BLaER1 (cell line): Measurements from ENCODE around the gene ECM1.

ENCODE experiments used
- H3K27ac ChIP-seq: shearing (Covaris generic); formaldehyde crosslinking; 2 replicates; pipeline ENCODE4 v1.8.1; 2022
- H3K27me3 ChIP-seq: shearing (Covaris generic); formaldehyde crosslinking; 2 replicates; pipeline ENCODE4 v1.8.1; 2022
- H3K36me3 ChIP-seq: shearing (Covaris generic); formaldehyde crosslinking; 2 replicates; pipeline ENCODE4 v1.8.1; 2022
- H3K4me1 ChIP-seq: shearing (Covaris generic); formaldehyde crosslinking; 2 replicates; pipeline ENCODE4 v1.8.1; 2022
- H3K4me2 ChIP-seq: shearing (Covaris generic); formaldehyde crosslinking; 2 replicates; pipeline ENCODE4 v1.8.1; 2022
- H3K4me3 ChIP-seq: shearing (Covaris generic); formaldehyde crosslinking; 2 replicates; pipeline ENCODE4 v1.8.1; 2022
- H3K9ac ChIP-seq: shearing (Covaris generic); formaldehyde crosslinking; 2 replicates; pipeline ENCODE4 v1.8.1; 2022
- H3K9me3 ChIP-seq: shearing (Covaris generic); formaldehyde crosslinking; 2 replicates; pipeline ENCODE4 v1.8.1; 2022
- H4K20me1 ChIP-seq: shearing (Covaris generic); formaldehyde crosslinking; 2 replicates; pipeline ENCODE4 v1.8.1; 2022
- Cebpa-rat ChIP-seq: shearing (Covaris generic); IDR thresholded peaks from 2 replicates; pipeline ENCODE4 v1.8.1; 2022

The ECM1 gene

GRCh38 chr1:150537732-150538684, 30.1 kb downstream of the ECM1 start:
- Histone ChIP-seq H3K36me3 (no peaks in the 10 kb centered on the region), H3K4me3 (no peak overlapping the region), H3K9me3 (no peaks in the 10 kb centered on the region), H3K9ac (no peak overlapping the region), H3K4me2 (peak overlapping the region; percentile 21), H3K4me1 (peaks cover 9% of the 10 kb centered on the region), H3K27ac (no peak overlapping the region), H4K20me1 (no peaks in the 10 kb centered on the region), H3K27me3 (no peaks in the 10 kb centered on the region)
- no peak for TF ChIP-seq Cebpa-rat

DNA sequence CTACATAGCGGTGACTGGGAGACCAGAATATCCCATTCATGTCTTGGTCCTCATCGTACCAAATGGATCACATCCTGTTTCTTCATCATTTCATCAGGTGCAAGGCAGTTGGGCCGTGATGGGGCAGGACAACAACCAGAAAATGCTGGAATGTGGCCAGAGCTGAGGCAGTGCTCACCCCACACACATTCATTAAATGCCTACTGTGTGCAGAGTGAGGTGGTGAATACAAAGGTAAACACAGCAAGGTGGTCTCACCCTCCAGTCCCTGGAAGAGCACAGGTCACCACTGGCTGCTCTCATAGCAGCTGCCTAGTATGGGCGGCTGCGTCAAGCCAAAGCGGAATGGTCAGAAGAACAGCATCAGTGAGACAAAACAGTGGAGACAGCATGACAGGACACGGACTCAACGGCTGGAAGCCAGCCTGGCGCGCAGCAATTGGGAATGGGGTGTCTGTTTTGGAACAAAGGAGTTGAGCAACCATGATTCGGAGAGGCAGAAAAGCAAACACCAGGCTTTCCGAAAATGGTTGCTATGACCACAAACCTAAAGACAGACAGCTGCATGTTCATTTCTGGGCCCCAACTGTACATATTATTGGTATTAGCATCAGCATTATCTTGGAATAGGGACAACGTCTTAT, 35.7 kb downstream of the ECM1 start:
- H3K4me3 ChIP-seq: no peak overlapping the region
- H4K20me1 ChIP-seq: no peaks in the 10 kb centered on the region
- TF ChIP-seq Cebpa-rat: no peak
- H3K27ac ChIP-seq: no peak overlapping the region
- H3K9ac ChIP-seq: no peak overlapping the region
- H3K4me1 ChIP-seq: peaks cover 7% of the 10 kb centered on the region
- no peak overlapping the region for H3K4me2 ChIP-seq
- peaks cover 5% of the 10 kb centered on the region; the same call in 1 of the 2 replicates for H3K27me3 ChIP-seq
- H3K9me3 ChIP-seq: no peaks in the 10 kb centered on the region
- H3K36me3 ChIP-seq: no peaks in the 10 kb centered on the region

GRCh38 chr1:150544204-150544603, 36.3 kb downstream of the ECM1 start:
- TF ChIP-seq Cebpa-rat: no peak

DNA sequence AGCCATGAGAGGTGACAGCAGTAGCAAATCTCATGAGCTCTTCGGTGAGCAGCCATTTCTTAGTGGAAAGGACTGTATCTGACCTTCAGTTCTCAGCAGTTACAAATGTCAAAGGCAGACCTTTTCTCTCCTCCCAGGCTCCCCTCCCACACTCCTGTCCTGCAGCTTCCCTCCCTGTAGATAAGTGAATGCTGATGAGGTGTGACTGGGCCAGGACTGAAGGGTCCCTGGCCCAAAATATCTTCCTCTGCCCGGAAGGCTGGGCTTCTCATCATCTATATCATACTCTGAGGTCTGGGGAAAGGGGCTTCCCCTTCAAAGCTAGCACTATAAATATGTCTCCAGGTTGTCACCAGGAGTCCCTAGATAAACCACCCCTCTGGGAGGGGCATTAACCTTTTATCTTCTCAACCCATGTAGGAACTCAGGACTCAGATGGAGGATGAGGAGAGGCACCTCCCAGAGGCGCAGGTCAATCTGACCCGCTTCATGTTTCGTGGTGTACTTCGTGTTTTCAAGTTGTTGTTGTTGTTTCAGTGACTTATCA, 37.6 kb downstream of the ECM1 start:
- H3K27ac ChIP-seq: no peak overlapping the region
- H4K20me1 ChIP-seq: 0 out of 2 replicates have a peak, but pooled peaks cover 2% of the 10 kb centered on the region
- peaks cover 9% of the 10 kb centered on the region for H3K4me1 ChIP-seq
- H3K4me2 ChIP-seq: no peak overlapping the region
- no peaks in the 10 kb centered on the region for H3K9me3 ChIP-seq
- H3K9ac ChIP-seq: no peak overlapping the region
- no peaks in the 10 kb centered on the region for H3K36me3 ChIP-seq
- no peak overlapping the region for H3K4me3 ChIP-seq
- no peak for TF ChIP-seq Cebpa-rat
- peaks cover 12% of the 10 kb centered on the region; the same call in 1 of the 2 replicates for H3K27me3 ChIP-seq

More at GRCh38 chr1:150544204-150544603, 36.3 kb downstream of the ECM1 start:
- Histone ChIP-seq H3K27ac (no peak overlapping the region), H3K4me1 (0 out of 2 replicates have a peak, but pooled peaks cover 6% of the 10 kb centered on the region), H3K9ac (no peak overlapping the region), H3K27me3 (peaks cover 8% of the 10 kb centered on the region; the same call in 1 of the 2 replicates), H3K4me3 (no peak overlapping the region), H3K9me3 (no peaks in the 10 kb centered on the region), H3K4me2 (no peak overlapping the region), H4K20me1 (no peaks in the 10 kb centered on the region), H3K36me3 (no peaks in the 10 kb centered on the region)

DNA sequence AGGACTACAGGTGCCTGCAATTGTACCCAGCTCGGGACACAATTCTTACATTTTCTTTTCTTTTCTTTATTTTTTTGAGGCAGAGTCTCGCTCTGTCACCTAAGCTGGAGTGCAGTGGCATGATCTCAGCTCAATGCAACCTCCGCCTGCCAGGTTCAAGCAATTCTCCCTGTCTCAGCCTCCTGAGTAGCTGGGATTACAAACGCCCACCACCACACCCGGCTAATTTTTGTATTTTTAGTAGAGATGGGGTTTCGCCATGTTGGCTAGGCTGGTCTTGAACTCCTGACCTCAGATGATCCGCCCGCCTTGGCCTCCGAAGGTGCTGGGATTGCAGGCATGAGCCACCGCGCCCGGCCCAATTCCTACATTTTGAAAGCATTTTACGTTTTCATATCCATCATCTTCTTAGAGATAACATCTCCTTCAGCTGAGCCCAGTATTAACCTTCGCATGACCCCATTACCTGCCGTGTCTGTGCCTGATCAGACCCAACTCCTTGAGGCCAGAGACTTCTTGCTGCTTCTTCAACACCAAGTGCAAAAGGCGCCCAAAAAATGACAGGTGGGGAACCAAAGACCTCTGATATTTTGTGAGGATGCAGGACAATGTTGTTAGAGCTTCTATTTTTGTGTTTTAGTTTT, 38.5 kb downstream of the ECM1 start:
- Histone ChIP-seq H3K4me1 (peaks cover 18% of the 10 kb centered on the region), H3K27ac (no peak overlapping the region), H3K9me3 (no peaks in the 10 kb centered on the region), H4K20me1 (0 out of 2 replicates have a peak, but pooled peaks cover 4% of the 10 kb centered on the region), H3K4me2 (no peak overlapping the region), H3K4me3 (no peak overlapping the region), H3K27me3 (peaks cover 12% of the 10 kb centered on the region; the same call in 1 of the 2 replicates), H3K36me3 (no peaks in the 10 kb centered on the region), H3K9ac (no peak overlapping the region)
- no peak for TF ChIP-seq Cebpa-rat

- peaks cover 12% of the 10 kb centered on the region; the same call in 1 of the 2 replicates for H3K27me3 ChIP-seq
- H4K20me1 ChIP-seq: 0 out of 2 replicates have a peak, but pooled peaks cover 4% of the 10 kb centered on the region
- H3K4me1 ChIP-seq: peaks cover 37% of the 10 kb centered on the region
- H3K4me2 ChIP-seq: peak overlapping the region; percentile 97
- no peak for TF ChIP-seq Cebpa-rat
- H3K4me3 ChIP-seq: peak overlapping the region; percentile 68
- no peak overlapping the region for H3K27ac ChIP-seq
- no peaks in the 10 kb centered on the region for H3K9me3 ChIP-seq
- peak overlapping the region; percentile 75; the same call in 1 of the 2 replicates for H3K9ac ChIP-seq
- no peaks in the 10 kb centered on the region for H3K36me3 ChIP-seq
Measured at GRCh38 chr1:150548324-150548631, 40.4 kb downstream of the ECM1 start.

- peak within 1 kb of the TSS; percentile 75 for H3K9ac ChIP-seq
- H4K20me1 ChIP-seq: 0 out of 2 replicates have a peak, but pooled peaks cover 4% of the 10 kb centered on the region
- H3K4me1 ChIP-seq: peaks cover 39% of the 10 kb centered on the region
- peak within 1 kb of the TSS; percentile 58 for H3K27ac ChIP-seq
- H3K27me3 ChIP-seq: peaks cover 12% of the 10 kb centered on the region; the same call in 1 of the 2 replicates
- no peaks in the 10 kb centered on the region for H3K36me3 ChIP-seq
- TF ChIP-seq Cebpa-rat: no peak
- H3K4me3 ChIP-seq: peak within 1 kb of the TSS; percentile 68
- no peaks in the 10 kb centered on the region for H3K9me3 ChIP-seq
- H3K4me2 ChIP-seq: peak within 1 kb of the TSS; percentile 97
Measured at GRCh38 chr1:150548632-150549495, 41.0 kb downstream of the ECM1 start, which contains the start of gene ADAMTSL4. TSS of gene ADAMTSL4 (plus strand) at chr1:150549408. CDS start at chr1:150552289, 2,881 bp downstream.

- H3K4me1 ChIP-seq: peaks cover 39% of the 10 kb centered on the region
- no peak for TF ChIP-seq Cebpa-rat
- peaks cover 12% of the 10 kb centered on the region; the same call in 1 of the 2 replicates for H3K27me3 ChIP-seq
- no peaks in the 10 kb centered on the region for H3K36me3 ChIP-seq
- no peaks in the 10 kb centered on the region for H3K9me3 ChIP-seq
- H3K9ac ChIP-seq: no peak overlapping the region
- H3K4me2 ChIP-seq: peak overlapping the region; percentile 97
- H3K4me3 ChIP-seq: peak overlapping the region; percentile 68; the same call in 1 of the 2 replicates
- H3K27ac ChIP-seq: no peak overlapping the region
- H4K20me1 ChIP-seq: 0 out of 2 replicates have a peak, but pooled peaks cover 4% of the 10 kb centered on the region
Measured at GRCh38 chr1:150549496-150550221, 41.8 kb downstream of the ECM1 start.
